Measurements from ENCODE around the gene RFPL1. TPM values are rescaled to one million over a fixed set of nuclear protein-coding genes. Genes with fewer than 3 reads are reported as not detected.

RFPL1 gene
- total RNA-seq, 1 donor from 2014 or later, result not detected

GRCh38 chr22:29469755-29470154 is 31.4 kb downstream of the RFPL1 start:
- H3K4me3 ChIP-seq (ENCODE audit: low read depth, low read length), result no peak overlapping the region
- no peak for TF ChIP-seq CTCF (IDR thresholded peaks at IDR 0.05; ENCODE audit: insufficient read depth, low read length, poor library complexity, severe bottlenecking)
- peaks cover 40% of the 10 kb centered on the region for H3K27me3 ChIP-seq (ENCODE audit: control insufficient read depth, insufficient read depth, low read length)
- DNase-seq (ENCODE audit: low read depth), result no peak
- no peaks in the 10 kb centered on the region for H3K36me3 ChIP-seq (ENCODE audit: control insufficient read depth, insufficient read depth, low read length)

GRCh38 chr22:29470159-29470855 is 31.9 kb downstream of the RFPL1 start:
- peak; percentile 94 for TF ChIP-seq CTCF (IDR thresholded peaks at IDR 0.05; ENCODE audit: insufficient read depth, low read length, poor library complexity, severe bottlenecking)
- Histone ChIP-seq H3K36me3 (ENCODE audit: control insufficient read depth, insufficient read depth, low read length) (no peaks in the 10 kb centered on the region), H3K4me3 (ENCODE audit: low read depth, low read length) (peak overlapping the region; percentile 36), H3K27me3 (ENCODE audit: control insufficient read depth, insufficient read depth, low read length) (peaks cover 42% of the 10 kb centered on the region)
- no peak for DNase-seq (ENCODE audit: low read depth)

- no peak for DNase-seq (ENCODE audit: low read depth)
- H3K36me3 ChIP-seq (ENCODE audit: control insufficient read depth, insufficient read depth, low read length), result no peaks in the 10 kb centered on the region
- peaks cover 50% of the 10 kb centered on the region for H3K27me3 ChIP-seq (ENCODE audit: control insufficient read depth, insufficient read depth, low read length)
- TF ChIP-seq CTCF (IDR thresholded peaks at IDR 0.05; ENCODE audit: insufficient read depth, low read length, poor library complexity, severe bottlenecking), result no peak
- no peak overlapping the region for H3K4me3 ChIP-seq (ENCODE audit: low read depth, low read length)
Observed at GRCh38 chr22:29473001-29473400, 34.6 kb downstream of the RFPL1 start.

GRCh38 chr22:29475550-29475949 is 37.2 kb downstream of the RFPL1 start:
- peaks cover 58% of the 10 kb centered on the region for H3K27me3 ChIP-seq (ENCODE audit: control insufficient read depth, insufficient read depth, low read length)
- no peak for DNase-seq (ENCODE audit: low read depth)
- H3K36me3 ChIP-seq (ENCODE audit: control insufficient read depth, insufficient read depth, low read length), result no peaks in the 10 kb centered on the region
- TF ChIP-seq CTCF (IDR thresholded peaks at IDR 0.05; ENCODE audit: insufficient read depth, low read length, poor library complexity, severe bottlenecking), result no peak
- H3K4me3 ChIP-seq (ENCODE audit: low read depth, low read length), result no peak overlapping the region

- peaks cover 58% of the 10 kb centered on the region for H3K27me3 ChIP-seq (ENCODE audit: control insufficient read depth, insufficient read depth, low read length)
- no peak for TF ChIP-seq CTCF (IDR thresholded peaks at IDR 0.05; ENCODE audit: insufficient read depth, low read length, poor library complexity, severe bottlenecking)
- no peak for DNase-seq (ENCODE audit: low read depth)
- no peak overlapping the region for H3K4me3 ChIP-seq (ENCODE audit: low read depth, low read length)
- H3K36me3 ChIP-seq (ENCODE audit: control insufficient read depth, insufficient read depth, low read length), result no peaks in the 10 kb centered on the region
Observed at GRCh38 chr22:29476116-29476515, 37.7 kb downstream of the RFPL1 start.

All from kidney epithelial cell (primary cell).